Smooth muscle cell (in vitro differentiated cells): ENCODE data around the gene CCR1. TPM values are rescaled to one million over a fixed set of nuclear protein-coding genes. Genes with fewer than 3 reads are reported as not detected.

ENCODE experiments used
- DNase-seq: peaks from one replicate; lab custom pipeline; 2025; ENCODE audit not compliant: unreplicated experiment; lab: John Stamatoyannopoulos, UW
- H2AFZ ChIP-seq: fragments of 200-600 bp; sonication (generic); 2 replicates; pipeline ENCODE4 v1.6.0; 2016; ENCODE audit warnings: antibody characterized with exemption, low read depth, mild to moderate bottlenecking
- H3F3A ChIP-seq: fragments of 200-600 bp; sonication (generic); 2 replicates; pipeline ENCODE4 v1.6.0; 2017; ENCODE audit warnings: antibody characterized with exemption, low read depth
- H3K27ac ChIP-seq: fragments of 200-600 bp; sonication (generic); 2 replicates; pipeline ENCODE4 v1.5.1; 2016; ENCODE audit warnings: low read depth, mild to moderate bottlenecking
- H3K27me3 ChIP-seq: fragments of 200-600 bp; sonication (generic); 2 replicates; pipeline ENCODE4 v1.6.1; 2016; ENCODE audit warnings: low read depth, mild to moderate bottlenecking
- H3K36me3 ChIP-seq: fragments of 200-600 bp; sonication (generic); 2 replicates; pipeline ENCODE4 v1.5.1; 2016; ENCODE audit warnings: low read depth
- H3K4me1 ChIP-seq: fragments of 200-600 bp; sonication (generic); 2 replicates; pipeline ENCODE4 v1.5.1; 2016; ENCODE audit warnings: low read depth
- H3K4me2 ChIP-seq: fragments of 200-600 bp; sonication (generic); 2 replicates; pipeline ENCODE4 v1.6.0; 2016; ENCODE audit warnings: mild to moderate bottlenecking
- H3K4me3 ChIP-seq: fragments of 200-600 bp; sonication (generic); 2 replicates; pipeline ENCODE4 v1.5.1; 2016; ENCODE audit warnings: mild to moderate bottlenecking
- H3K79me2 ChIP-seq: fragments of 200-600 bp; sonication (generic); 2 replicates; pipeline ENCODE4 v1.6.0; 2016; ENCODE audit warnings: low read depth, mild to moderate bottlenecking
- H3K9ac ChIP-seq: fragments of 200-600 bp; sonication (generic); 2 replicates; pipeline ENCODE4 v1.6.0; 2016; ENCODE audit warnings: low read depth
- H3K9me3 ChIP-seq: fragments of 200-600 bp; sonication (generic); replicated peaks from 2 replicates; pipeline ENCODE4 v1.5.1; 2016; ENCODE audit warnings: low read depth
- H4K20me1 ChIP-seq: fragments of 200-600 bp; sonication (generic); 2 replicates; pipeline ENCODE4 v1.6.0; 2016; ENCODE audit warnings: low read depth
- CTCF ChIP-seq: fragments of 200-600 bp; sonication (generic); IDR thresholded peaks from 2 replicates; pipeline ENCODE4 v1.5.1; 2017; ENCODE audit warnings: borderline replicate concordance, mild to moderate bottlenecking, antibody characterized with exemption; ENCODE audit not compliant: insufficient read depth, poor library complexity, severe bottlenecking
- WGBS: methylation state at CpG from one replicate; pipeline ENCODE4 v1.1.7; 2016; ENCODE audit warnings: low lambda C conversion rate; 5-methylcytosine and 5-hydroxymethylcytosine counted together
- polyA plus RNA-seq: library from polyadenylated mRNA; unstranded; fragments of >200 nt; fragmentation: Nextera tagmentation; extraction: Ambion mirVana; gene quantifications from 2 replicates; pipeline ENCODE4 v1.2.1, GENCODE V29; 2016
- total RNA-seq: library from RNA; depleted of rRNA; stranded (reverse); fragments of >200 nt; gene quantifications from 2 replicates; pipeline ENCODE4 v1.2.3, GENCODE V29; 2014

Gene CCR1
- total and polyA plus RNA-seq, 2 experiments from 2014 or later, result 0.19 TPM; not detected in 1

GRCh38 chr3:46205286-46205960 lies 2.7 kb downstream of the CCR1 start:
- WGBS, result 85% methylated on average over 2 of the region's 2 CpGs

GRCh38 chr3:46203681-46204080 lies 4.4 kb downstream of the CCR1 start:
- no peak overlapping the region for H3K4me2 ChIP-seq

More at GRCh38 chr3:46205286-46205960, 2.7 kb downstream of the CCR1 start:
- Histone ChIP-seq H3K9me3 (no peaks in the 10 kb centered on the region), H3K27ac (no peak overlapping the region), H3K9ac (no peak overlapping the region), H3F3A (no peaks in the 10 kb centered on the region), H3K36me3 (no peaks in the 10 kb centered on the region), H3K4me1 (no peaks in the 10 kb centered on the region), H3K4me3 (no peak overlapping the region), H4K20me1 (no peaks in the 10 kb centered on the region), H3K4me2 (no peak overlapping the region), H3K27me3 (no peaks in the 10 kb centered on the region), H3K79me2 (no peaks in the 10 kb centered on the region), H2AFZ (no peak overlapping the region)
- no peak for DNase-seq
- TF ChIP-seq CTCF, result no peak

GRCh38 chr3:46202535-46202934 lies 5.6 kb downstream of the CCR1 start:
- no peaks in the 10 kb centered on the region for H3K27me3 ChIP-seq
- H3K36me3 ChIP-seq, result no peaks in the 10 kb centered on the region
- WGBS, result 79% methylated on average over 4 of the region's 4 CpGs
- no peak overlapping the region for H3K4me2 ChIP-seq
- no peak overlapping the region for H3K4me3 ChIP-seq
- no peaks in the 10 kb centered on the region for H4K20me1 ChIP-seq
- no peaks in the 10 kb centered on the region for H3K4me1 ChIP-seq
- TF ChIP-seq CTCF, result no peak
- no peak overlapping the region for H3K9ac ChIP-seq
- H3F3A ChIP-seq, result no peaks in the 10 kb centered on the region
- no peak overlapping the region for H3K27ac ChIP-seq
- H2AFZ ChIP-seq, result no peak overlapping the region
- no peaks in the 10 kb centered on the region for H3K79me2 ChIP-seq
- H3K9me3 ChIP-seq, result no peaks in the 10 kb centered on the region
- no peak for DNase-seq

More at GRCh38 chr3:46203681-46204080, 4.4 kb downstream of the CCR1 start:
- no peaks in the 10 kb centered on the region for H3F3A ChIP-seq
- no peak for DNase-seq
- no peaks in the 10 kb centered on the region for H3K27me3 ChIP-seq
- H3K4me1 ChIP-seq, result no peaks in the 10 kb centered on the region
- H3K27ac ChIP-seq, result no peak overlapping the region
- no peaks in the 10 kb centered on the region for H3K36me3 ChIP-seq
- no peaks in the 10 kb centered on the region for H3K9me3 ChIP-seq
- TF ChIP-seq CTCF, result no peak
- no peak overlapping the region for H3K4me3 ChIP-seq
- H2AFZ ChIP-seq, result no peak overlapping the region
- H3K9ac ChIP-seq, result no peak overlapping the region
- no peaks in the 10 kb centered on the region for H4K20me1 ChIP-seq
- H3K79me2 ChIP-seq, result no peaks in the 10 kb centered on the region
- 97% methylated on average over 12 of the region's 12 CpGs for WGBS

- H3K27me3 ChIP-seq, result no peaks in the 10 kb centered on the region
- H3K4me3 ChIP-seq, result no peak overlapping the region
- H3K27ac ChIP-seq, result no peak overlapping the region
- 73% methylated on average over 1 of the region's 1 CpG for WGBS
- no peaks in the 10 kb centered on the region for H3K36me3 ChIP-seq
- no peak overlapping the region for H3K4me2 ChIP-seq
- H4K20me1 ChIP-seq, result no peaks in the 10 kb centered on the region
- no peak for TF ChIP-seq CTCF
- H3K9me3 ChIP-seq, result no peaks in the 10 kb centered on the region
- no peak overlapping the region for H2AFZ ChIP-seq
- no peaks in the 10 kb centered on the region for H3K79me2 ChIP-seq
- no peaks in the 10 kb centered on the region for H3K4me1 ChIP-seq
- H3K9ac ChIP-seq, result no peak overlapping the region
- DNase-seq, result no peak
- H3F3A ChIP-seq, result no peaks in the 10 kb centered on the region
Observed at GRCh38 chr3:46200790-46201189, 7.3 kb downstream of the CCR1 start.
